Central memory CD4-positive, alpha-beta T cell (primary cell): ENCODE measurements around the gene ALDH4A1.

ENCODE experiments used
- DNase-seq: peaks from one replicate; pipeline ENCODE4 v3.0.0; 2022

ALDH4A1 gene

DNA sequence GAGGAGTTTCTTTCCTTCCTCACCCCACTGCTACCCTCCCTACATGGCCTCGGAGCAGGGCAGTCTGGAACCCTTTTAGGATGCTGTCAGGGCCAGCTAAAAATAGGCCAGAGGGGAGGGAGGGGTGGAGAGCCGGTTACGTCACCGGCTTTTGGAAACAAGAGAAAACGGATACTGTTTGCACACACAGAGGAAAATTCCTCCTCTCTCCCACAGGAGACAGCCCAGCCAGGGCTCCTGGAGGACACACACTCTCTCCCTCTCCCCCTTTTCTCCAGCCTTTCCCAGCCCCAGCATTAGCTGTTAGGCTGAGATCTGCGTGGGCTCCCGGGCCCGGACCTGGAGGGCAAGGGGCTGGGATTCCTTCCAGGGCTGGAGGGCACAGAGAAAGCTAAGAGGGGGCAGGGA lies 20.0 kb upstream of the ALDH4A1 start:
- no peak for DNase-seq

DNA sequence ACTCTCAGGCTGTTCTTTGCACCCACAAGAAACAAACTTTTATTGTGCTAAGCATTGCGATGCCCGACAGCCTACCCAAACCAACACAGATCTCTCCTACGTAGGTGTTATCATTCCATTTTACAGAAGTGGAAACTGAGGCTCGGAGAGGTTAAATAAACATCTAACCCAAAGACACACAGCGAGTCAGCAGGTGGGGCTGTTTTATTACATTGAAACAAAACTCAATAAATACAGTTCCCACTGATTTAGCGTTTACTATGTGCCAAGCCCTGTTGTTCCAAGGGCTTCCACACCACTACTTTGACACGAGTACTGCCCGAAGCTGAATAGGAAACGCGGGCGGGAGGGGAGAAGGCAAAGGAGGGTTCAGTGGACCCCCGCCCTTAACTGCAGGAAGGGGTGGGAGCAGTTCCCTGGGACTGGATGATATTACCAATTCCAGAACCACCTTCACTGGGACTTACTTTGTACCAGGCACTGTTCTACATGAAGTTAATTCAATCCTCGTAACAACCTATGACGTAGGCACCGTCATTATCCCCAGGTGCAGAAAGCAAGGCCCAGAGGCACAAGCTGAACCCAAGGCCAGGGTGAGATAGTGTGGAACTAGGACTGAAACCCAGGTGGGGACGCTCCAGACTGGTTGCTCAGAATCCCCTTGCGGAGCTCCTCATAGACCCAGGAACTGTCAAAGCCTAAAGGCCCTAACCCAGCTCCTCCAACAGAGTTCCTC lies 19.3 kb upstream of the ALDH4A1 start:
- DNase-seq = no peak

DNA sequence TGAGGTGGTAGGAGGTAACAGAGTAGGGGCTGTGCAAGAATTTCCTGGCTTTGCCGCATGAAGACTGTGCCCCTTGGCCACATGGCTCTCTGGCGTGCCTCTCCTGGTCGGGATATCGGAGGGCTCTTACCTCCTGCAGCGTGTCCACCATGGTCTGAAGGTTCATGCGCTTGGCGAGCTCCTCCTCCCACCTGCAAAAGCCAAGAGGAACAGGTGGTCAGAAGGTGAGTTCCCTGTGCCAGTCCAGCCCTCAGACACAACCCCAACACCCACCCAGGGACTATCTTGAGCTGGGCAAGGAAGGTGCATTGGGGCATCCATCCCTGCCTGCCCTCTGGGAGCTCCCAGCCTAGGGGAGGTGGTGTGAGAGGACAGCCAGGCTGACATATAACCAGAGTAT lies 18.6 kb upstream of the ALDH4A1 start:
- DNase-seq = no peak

DNA sequence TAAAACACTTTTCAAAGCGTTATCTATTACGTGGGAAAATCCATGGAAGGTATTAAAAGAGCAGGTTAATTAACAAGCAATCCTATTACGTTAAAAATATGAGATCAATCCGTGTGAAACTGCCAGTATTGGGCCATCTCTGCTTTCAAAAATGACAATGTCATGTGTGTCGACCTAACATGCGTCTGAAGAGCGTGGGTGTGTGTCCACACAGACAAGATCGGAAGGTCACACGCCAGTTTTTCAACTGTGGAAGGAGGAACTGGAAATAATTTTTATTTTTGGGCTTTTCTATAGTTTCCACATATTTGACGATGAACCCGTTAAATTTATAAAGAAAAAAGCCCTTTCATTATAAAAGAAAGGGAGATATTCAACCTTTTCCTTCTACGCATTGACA lies 17.6 kb upstream of the ALDH4A1 start:
- no peak for DNase-seq

DNA sequence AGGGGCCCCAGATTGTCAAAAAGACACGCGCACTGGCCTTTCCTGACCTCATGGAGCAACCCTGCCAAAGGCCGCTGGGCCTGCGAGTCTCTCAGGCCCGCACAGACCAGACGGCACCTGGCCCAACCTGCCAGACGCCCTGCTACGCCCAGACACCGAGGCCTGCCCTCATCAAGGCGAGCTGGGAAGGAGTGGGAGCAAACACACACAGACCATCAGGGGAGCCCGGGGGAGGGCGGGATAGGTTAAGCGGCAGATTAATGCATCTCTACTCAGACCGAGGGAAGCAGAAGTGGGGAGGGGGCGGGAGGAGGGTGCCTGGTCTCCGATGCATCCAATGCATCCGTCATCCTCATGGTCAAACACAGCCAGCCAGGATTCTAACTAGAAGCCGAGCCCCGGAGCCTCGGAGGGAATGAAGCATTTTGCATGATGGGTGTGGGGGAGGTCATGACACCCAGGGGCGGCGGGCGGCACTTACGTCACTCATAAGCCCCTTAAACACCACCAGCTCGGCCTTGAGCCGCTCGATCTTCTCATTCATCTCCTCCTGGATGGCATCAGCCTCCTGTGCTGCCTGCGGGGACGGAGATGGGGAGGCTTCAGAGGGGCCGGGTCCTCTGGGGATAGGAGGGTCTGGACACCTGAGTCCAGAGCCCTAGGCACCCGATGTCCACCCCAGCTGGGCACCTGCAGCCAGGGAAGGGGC lies 17.0 kb upstream of the ALDH4A1 start:
- DNase-seq = no peak

DNA sequence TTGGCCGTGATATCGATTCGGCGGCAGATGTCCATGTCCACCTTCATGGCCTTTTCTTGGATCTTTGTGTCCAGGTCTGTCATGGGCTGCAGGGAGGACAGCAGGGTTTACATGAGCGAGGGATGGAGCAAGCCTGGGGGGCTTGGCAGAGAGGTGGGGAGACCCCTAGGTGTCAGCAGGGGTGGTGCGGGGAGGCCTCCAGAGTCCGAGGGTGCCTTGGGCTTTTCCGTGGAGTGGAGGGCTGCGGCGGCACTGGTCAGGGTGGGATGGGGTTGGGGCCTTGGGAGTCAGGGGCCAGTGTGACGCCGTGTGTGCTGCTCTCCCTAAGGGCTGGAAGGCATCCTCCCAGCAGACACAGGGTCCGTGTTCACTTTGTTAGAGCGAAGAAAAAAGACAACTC lies 16.1 kb upstream of the ALDH4A1 start:
- no peak for DNase-seq

DNA sequence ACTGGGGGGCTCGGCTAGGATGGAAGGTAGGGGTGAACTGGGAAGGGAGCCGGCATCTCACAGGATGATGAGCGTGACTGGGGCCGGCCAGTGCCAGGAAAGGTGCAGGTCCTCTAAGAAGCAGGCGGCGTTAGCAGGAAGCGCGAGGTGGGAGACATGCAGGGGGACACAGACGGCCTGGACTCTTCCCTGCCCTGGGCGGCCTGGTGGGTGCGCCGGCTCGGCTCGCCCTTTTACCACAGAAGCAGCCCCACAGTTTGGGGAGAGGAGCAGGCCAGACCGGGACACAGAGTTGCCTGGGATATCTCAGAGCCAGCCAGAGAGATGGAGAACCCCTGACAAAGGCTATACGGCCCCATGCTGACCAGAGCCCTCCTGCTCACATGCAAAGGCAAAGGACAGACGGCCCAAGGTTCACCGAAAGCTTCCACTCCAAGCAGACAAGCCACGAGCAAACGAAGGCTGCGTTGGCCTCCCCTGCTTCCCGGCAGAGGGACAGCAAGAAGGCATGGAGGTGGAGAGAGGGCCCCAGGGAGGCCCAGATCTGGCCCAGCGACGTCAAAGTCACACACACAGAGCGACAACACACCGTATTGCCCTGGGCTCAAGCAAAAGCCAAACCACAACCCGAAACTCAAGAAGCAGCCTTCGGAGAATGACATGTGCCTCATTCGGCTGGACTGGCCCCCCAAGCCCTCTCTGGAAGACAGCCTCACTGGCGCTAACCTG lies 14.9 kb upstream of the ALDH4A1 start:
- no peak for DNase-seq

DNA sequence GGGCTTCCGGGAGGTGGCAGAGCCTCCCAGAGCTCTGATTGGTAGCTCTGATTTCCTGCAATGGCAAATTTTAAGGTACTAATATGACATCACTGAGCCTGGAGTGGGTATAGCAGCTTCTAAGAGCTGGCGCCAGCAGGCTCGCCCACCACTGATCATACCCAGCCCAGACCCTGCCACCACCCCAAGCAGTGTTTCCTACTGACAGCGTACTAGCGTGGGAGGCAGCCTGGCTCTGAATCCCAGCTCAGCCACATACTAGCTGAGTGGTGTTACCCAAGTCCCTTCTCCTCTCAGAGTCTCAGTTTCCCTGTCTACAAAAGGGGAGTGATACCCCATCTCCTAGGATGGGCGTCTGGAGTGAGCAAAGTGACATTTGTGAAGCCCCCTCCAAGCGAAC lies 13.0 kb upstream of the ALDH4A1 start:
- no peak for DNase-seq

DNA sequence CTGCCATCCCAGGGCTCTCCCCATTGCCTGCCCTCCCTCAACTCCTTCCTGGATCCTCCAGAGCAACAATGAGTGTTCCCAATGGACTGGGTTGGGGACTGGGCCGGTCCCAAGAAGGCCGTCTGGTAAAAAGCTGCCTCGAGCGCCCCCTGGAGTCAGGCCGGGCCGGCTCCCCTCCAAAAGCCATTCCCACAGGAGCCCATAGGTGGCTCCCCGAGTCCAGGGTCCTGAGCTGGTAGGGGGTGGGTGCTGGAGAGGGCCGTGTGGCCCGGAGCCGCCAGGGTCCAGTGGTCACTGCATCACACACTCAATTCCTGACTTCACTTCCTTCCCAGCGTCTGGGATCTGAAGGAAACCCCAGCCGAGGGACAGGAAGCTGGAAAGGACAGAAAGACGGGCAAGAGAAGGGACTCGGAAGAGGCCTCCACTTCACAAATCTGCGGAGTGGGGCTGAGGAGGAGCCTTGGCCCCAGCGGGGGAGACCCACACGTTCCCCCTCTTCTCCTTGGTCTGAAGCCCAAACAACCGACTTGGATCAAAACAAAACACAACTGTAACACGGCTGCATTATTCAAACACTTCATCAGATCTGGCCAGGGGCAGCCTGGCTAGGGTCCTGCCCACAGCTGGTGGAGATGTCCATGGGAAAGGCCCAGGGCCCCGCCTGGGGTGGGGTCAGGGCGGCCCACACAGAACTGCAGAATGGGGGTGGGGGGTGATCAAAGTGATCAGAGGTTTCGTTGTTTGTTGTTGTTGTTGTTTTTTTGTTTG lies 10.9 kb upstream of the ALDH4A1 start:
- peak; percentile 67 for DNase-seq

DNA sequence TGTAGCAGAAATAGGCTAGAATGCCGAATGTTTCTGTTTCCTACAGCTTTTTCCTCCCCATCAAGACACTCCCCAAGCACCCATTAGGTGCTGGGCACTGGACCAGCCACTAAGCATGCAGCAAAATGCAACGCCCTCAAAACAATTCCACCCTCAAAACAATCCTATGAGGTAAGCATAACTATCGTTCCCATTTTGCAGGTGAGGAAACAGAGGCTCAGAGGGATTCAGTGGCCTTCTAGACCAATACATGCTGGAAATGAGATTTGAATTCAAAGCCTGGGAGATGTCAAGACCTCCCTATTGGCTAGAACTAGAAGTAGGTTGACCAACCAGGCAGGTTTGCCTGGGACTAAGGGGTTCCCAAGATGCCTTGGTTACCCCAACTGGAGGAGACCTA lies 10.2 kb upstream of the ALDH4A1 start:
- DNase-seq = no peak

DNA sequence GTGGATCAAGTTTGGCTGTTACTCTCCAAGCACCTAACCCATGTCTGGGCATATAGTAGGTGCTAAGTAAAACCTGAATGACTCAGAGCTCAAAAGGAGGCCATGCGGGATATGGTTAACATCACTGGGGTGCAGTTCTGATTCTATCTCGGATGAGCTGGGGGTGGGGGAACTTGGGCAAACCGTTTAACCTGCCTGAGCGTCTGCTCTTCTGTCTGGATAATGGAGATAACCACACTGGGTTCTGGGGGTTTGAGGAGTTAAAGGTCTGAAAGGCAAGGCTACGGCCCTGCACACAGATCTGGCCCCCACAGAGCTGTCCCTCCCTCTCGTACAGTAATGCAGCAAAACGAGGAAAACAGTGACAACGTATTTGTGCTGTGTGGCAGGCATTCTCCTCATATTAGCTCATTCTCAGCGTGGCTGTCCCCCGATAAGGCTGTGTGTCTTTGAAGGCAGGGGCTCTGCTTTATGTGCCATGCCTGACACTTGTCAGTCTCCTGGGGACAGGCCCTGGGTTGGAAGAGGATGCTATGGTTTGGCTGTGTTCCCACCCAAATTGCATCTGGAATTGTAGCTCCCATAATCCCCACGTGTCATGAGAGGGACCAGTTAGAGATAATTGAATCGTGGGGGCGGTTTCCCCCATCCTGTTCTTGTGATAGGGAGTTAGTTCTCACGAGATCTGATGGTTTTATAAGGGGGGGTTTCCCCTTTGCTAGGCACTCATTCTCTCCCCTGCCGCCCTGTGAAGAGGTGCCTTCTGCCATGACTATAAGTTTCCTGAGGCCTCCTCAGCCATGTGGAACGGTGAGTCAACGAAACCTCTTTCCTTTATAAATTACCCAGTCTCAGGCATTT lies 6.8 kb upstream of the ALDH4A1 start:
- DNase-seq = no peak

DNA sequence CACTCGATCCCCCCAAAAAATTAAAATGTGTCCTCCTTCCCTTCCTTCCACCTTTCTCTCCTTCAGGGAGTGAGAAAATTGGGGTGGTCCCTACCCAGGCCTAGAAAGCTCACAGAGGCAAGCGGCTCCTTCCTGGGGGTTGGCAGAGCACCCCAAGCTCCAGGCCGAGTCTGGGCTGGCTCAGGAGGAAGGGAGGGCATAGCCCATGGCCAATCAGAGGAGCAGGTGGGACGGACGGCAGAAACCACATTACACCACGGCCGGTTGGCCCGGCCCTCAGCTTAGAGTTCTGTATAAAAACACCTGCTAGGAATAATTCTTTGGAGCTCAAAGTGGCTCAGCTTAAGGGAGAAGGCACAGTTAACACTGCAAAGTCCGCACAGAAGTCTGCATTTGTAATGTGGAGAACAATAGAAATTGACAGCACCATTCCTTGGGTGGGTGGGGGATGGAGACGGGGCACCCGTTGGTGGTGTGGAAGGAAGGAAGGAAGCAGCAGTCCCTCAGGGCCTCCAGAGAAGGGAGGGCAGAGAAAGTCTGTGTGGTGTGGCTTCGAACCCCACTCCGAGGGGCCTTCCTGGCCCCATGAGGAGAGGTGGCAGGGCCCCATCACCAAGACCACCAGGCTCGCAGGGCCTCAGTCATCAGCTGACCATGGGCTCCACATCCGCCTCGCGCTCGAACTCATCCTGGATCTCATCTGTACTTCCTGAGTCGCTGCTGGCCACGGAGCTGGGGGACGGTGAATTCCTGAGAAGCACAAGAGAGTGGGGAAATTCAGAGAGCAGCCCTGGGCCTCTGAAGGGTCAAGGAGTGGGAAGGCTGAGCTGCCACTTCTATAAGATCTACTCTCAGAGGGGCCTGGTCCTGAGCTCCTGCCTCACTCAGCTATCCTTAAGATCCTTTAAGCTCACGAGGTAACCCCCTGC lies 5.8 kb upstream of the ALDH4A1 start:
- no peak for DNase-seq

DNA sequence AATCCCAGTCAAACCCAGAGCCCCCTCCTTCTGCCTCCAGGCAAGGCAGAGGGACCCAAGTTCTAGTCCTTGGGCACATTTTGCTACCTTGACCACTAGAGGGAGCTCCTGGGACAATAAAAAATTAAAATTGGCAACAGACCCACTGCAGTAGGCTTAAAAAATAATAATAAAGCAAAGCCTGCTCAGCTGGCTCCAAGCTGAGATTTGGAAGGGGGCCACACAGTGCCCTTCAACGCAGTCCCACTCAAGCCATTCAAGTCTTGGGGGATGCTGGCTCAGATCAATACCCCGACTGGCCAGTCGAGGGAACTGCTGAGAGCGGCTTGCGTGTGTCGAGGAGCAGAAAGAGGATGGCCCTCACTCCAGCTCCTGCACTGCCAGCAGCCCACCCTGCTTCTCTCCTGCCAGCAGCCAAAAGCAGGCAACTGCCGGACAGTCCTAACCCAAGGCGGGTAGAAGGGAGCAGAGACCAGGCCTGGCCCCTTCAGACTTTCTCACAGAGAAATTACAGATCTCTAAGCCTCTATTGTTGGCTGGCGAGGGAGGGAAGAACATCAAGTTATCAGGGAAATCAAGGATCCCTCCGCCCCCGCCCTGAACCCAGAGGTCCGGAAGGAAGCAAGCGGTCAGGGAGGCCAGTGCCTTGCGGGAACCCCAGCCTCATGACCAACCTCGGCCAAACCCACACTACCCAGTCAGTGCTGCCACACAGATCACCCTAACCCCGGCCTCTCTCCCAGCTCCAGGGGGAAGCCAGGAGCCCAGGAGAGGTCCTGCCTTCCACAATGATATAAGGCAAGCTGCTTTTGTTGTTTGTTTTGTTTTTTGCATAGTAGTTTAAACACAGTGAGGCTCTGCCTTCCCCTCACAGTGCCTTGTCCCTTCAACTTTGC lies 4.9 kb upstream of the ALDH4A1 start:
- peak; percentile 72 for DNase-seq

DNA sequence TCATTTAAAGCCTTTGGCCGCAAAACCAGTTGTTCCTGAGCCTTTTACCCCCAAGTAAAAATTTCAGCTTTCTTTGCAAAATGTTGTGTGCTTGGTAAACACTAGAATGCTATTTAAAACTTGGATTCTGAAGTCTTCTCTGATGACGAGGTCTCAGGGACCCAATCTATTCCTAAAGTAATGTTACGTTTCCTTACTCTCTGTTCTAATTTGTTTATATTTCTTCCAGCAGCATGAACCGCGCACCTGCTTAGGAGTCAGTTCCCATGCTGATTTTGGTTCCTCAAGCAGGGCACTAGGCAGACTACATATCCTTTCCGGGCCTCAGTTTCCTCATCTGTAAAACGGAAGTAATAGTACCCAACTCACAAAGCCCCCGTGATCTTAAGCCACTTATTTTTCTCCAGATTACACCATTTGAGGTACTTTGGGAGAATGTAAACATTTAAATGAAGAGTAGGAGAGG lies 969 bp upstream of the ALDH4A1 start:
- no peak for DNase-seq

DNA sequence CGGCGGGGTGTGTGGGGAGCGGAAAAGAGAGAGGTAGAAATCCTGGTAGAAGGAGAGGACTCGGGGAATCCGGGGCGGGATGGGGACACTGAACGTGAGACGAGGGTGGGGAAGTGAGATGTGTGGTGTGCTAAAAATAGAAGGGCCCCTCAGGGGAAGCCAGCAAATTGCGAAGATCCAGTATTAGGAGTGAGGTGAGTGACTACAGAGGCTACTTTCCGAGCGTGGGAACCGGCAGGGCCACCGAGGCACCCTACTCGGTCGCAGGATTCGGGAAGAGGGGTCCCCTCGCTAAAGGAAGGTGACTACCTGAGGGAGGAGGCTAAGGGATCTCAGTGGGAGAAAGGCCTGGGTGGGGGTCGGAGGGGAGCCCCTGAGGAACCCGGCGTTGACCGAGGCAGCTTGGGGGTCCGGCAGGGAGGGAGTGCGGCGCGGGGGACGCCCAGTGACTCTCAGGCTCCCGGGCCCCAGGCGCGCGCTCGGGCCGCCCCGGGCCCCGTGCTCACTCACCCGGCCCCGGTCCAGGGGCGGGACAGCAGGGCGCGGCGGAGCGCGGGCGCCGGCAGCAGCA lies 318 bp downstream of the ALDH4A1 start:
- DNase-seq = no peak

DNA sequence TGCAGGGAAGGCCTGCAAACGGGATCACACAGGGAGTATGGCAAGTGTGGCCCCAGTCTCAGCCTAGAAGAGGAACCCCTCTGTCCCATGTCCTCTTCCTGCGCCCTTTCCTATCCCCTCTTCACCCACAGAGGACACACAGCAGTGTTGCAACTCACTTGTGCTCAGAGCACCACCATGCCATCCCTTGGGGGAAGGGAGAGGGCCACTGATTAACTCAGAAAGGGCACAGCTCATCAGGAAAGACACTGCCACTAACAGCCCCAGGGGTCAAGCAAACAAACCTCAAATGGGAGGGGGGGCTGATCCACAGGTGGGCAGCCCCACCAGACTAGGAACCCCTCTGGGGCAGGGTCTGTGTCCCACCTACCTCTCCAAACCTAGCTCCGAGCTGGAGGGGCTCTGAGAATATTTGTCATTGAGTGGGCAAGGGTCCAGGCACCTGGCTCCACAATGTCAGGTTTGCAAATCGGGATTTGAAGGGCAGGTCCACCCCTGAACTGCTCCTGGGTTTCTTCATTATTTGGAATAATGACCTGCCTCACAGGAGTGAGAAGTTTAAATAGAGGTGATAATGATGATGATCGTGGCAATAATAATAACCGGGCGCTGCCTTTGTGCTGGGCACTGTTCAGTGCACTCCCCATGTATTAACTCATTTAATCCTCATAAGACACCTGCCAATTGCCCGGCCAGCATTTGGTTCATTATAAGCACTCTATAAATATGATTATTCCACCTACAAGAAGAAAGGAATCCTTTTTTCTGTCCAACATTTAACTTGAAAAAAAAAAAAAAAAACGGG lies 1.0 kb downstream of the ALDH4A1 start:
- no peak for DNase-seq

DNA sequence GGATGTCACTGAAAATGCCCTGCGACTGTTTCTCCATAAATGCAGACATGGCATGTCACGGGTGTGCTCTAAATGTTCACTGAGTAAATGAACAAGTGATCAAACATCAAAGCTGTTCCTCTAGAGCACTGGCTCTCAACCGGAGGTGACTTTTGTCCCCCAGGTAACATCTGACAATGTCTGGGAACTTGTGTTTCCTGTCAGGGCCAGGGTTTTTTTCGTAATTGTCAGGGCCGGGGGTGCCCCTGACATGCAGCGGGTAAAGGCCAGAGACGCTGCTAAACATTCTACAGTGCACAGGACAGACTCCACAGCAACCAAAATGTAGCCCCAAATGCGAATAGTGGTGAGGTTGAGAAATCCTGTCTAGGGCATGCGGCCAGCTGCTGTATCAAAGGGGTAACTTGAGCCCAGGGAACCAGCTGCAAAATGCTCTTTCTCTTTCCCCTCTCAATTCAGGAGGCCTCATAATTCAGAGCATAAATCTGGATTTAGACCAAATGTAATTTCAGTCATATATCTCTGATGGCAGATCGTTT lies 2.0 kb downstream of the ALDH4A1 start:
- no peak for DNase-seq

DNA sequence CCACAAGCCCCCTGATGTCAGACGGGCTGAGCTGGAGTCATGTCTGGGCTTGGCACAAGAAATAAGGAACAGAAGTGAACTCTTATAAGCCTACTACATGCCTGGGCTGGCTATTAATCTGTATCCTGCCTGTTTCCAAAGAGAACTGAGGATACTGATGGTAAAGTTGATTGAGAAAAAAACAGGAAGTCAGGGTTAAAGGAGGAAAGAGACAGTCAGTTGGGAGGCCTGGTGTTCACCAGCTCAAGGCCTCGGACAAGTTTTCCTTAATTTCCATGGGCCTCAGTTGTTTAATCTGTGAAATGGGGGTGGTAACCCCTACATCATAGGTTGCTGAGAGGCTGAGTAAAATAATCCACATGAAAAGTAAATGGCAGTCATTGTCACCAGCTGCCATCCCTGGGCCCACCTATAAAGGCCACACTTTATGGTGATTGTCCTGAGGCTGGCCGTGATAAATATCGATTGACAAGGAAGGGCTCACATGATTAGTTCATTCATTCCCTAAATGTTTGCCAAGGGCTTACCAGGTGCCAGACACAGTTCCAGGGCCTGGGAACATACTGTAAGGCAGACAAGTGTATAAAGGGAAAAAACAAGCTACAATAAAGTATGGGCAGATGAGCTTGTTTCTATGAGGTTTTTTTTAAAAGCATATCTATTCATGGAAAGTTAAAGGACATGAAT lies 2.8 kb downstream of the ALDH4A1 start:
- no peak for DNase-seq
